GM18870 (cell line): Measurements from ENCODE around the gene HMGN4.
"Not testable (repeated sequence)": the region's sequence is repeated elsewhere in the genome, so short reads cannot be mapped to it uniquely, and the experiment has no call there.

Source experiments
- ATAC-seq: cut with Tn5 transposase; IDR thresholded peaks from one replicate; pipeline ENCODE4 v1.9.1; 2021; ENCODE audit warnings: moderate library complexity; ENCODE audit not compliant: unreplicated experiment

Gene HMGN4

DNA sequence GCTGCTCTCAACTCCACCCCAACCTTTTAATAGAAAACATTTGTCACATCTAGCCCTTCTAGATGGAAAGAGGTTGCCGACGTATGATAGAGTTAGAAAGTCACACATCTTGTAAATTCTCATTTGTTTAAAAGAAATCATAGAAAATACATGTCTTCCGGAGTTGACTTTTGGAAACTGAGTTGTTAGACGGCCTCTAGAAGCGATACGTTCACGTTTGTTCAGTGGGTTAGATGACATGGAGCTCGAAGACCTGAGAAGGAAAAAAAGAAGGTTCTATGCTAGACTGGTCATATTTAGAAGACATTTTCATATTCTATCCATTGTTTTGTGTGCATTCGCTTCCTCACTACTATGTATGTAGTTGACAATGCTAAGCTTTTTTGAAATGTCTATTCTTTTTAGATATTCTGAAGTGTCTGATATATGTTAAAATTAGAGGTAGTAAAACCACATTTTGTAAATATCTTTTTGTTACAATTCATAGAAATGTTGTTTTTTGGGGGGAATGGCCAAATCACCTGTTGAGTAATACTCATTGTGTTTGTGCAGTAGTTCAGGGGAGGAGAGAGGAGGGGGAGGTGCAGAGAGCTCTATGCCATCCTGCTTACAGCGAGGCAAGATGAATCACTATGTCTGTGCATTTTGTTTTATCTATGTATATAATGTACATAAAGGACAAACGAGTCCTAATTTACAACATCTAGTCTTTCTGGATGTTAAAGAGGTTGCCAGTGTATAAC is 15.5 kb upstream of the HMGN4 start:
- not testable (repeated sequence) for ATAC-seq

DNA sequence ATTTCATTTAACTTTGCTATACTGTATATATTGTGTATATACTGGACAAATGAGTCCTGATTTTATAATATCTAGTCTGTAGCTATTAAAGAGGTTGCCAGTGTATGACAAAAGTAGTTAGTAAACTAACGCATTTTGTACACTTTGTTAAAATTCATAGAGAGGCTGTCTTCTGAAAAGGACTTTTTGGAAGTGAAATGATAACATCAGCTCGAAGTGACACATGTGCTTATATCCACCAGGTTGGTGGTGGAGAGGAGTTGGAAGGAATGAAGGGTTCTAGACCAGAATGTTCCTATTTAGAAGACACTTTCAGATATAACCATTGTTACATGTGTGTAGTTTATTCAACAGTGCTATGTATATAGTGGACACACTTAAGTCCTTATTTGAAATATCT is 13.9 kb upstream of the HMGN4 start:
- not testable (repeated sequence) for ATAC-seq

DNA sequence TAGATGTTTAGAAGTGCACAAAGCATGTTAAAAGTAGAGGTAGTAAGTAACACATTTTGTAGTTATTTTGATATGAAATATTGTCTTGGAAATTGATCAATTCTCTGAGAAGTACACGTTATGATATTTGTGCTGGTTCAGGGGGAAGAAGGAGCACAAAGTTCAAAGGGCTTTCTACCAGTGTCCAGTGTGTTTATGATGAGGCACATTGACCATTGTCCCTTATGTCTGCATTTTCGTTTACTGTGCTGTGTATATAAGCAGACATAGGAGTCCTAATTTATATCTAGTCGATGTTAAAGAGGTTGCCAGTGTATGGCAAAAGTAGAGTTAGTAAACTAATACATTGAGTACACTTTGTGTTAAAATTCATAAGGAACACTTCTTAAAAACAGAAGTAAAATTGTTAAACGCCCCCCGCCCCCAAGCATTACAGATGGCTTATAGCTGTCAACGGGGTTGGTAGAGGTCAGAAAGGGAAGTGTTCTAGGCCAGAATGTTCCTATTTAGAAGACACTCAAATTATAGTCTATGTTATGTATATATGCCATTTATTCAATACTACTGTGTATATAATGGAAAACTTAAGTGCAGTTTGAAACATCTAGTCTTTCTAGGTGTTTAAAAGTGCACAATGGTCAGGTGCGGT is 13.3 kb upstream of the HMGN4 start:
- no peak for ATAC-seq

DNA sequence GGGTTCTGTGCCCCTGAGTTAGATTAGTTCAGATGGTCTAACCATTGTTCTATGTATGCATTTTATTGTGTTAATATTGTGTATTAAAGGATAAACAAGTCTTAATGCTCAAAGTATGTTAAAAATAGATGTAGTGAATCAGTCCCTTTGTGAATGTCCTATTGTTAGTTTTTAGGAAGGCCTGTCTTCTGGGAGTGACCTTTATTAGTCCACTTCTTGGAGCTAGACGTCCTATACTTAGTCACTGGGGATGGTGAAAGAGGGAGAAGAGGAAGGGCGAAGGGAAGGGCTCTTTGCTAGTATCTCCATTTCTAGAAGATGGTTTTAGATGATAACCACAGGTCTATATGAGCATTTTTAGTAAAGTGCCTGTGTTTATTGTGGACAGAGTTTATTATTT is 12.3 kb upstream of the HMGN4 start:
- ATAC-seq, result no peak

DNA sequence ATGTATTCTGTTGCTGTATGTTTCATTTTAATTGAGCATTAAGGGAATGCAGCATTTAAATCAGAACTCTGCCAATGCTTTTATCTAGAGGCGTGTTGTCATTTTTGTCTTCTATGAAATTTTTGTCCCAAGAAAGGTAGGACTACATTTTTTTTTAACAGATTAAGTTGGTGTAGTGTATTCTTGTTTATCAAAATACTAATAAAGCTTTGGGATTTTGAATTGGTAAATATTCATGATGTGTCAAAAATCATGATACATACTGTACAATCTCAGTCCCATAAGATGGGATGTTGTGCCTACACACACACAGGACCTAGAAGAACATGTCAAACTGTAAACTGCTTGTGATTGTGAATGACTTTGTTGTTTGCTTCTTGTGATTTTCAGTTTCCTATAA is 11.2 kb upstream of the HMGN4 start:
- no peak for ATAC-seq

DNA sequence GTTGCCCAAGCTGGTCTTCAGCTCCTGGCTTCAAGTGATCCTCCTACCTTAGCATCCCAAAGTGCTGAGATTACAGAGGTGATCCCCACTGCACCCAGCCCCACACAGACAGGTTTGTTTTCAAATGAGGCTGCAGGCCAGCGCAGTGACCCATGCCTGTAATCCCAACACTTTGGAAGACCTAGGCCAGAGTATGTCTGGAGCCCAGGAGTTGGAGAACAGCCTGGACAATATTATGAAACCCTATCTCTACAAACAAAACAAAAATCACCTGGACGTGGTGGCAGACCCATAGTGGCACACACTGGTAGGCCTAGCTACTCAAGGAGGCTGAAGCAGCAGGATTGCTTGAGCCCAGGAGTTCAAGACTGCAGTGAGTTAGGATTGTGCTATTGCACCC is 8.0 kb upstream of the HMGN4 start:
- no peak for ATAC-seq

DNA sequence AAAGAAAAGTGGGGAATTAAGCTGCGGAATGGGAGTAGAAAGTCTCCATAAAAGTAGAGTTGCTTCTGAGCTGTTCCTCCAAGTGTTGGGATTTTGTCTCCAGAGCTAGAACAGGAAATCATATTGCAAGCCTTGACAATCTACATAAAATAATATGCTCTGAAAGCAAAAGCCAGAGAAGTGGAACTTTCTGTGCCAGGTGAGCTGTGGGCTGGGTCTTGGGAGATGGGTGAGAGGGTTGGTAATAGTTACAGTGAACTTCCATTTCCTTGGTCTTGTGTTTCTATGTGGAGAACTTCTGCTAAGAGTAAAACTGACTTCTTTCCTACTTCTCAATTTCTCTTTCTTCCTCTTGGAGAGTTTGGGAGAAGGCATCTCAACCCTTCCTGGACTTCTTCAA is 6.3 kb upstream of the HMGN4 start:
- ATAC-seq, result no peak

DNA sequence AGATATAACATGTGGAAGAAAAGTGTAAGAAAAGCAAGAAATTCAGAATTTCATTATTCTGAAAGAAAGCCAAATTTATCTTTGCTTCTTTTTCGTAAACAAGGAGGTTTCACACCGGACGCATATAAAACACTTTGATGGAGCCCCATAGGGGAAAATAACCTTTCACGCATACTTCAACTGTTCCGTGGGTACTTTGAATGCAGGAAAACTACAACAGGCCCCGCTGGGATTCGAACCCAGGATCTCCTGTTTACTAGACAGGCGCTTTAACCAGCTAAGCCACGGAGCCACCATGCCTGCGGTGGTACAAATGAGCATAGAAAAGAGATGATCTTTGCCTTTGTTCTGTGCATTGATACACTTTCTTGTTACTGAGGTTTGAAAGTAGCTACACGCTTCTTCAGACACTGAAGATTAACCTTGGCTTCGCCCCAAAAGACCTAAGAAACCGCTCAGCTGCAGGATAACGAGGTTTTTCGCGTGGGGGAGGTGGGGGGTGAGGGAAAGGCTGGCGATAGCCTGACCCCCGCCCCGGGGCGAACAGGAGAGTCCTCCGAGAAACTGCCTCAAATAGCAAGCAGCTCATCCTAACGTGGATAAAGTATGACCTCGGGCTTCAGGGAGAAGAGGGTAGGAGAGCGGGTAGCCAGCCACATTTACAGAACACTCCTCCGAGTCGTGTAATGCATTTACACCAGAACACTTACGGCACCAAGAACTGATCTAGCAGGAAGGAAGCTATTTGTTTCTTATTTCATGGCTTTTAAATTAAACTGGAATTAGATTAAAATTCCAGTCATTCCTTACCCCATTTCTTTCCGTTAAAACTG is 5.3 kb upstream of the HMGN4 start:
- ATAC-seq, result peak; percentile 35

DNA sequence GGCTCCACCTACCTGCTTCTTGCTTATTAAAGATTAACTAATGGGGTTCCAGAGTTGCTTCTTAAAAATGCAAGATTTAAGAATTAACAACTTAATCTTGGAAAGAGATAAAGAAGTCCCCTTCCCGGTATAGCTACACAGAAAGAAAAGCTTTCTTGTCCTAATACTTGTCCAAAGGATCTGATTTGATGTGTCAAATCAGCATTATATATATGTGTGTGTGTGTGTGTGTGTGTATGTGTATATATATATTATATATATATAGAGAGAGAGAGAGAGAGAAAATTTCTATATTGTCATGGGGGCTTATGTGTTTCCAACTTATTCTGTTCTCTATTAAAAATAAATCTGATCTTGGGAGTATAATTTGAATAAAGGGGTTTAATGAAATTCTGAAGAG is 4.6 kb upstream of the HMGN4 start:
- ATAC-seq, result no peak

DNA sequence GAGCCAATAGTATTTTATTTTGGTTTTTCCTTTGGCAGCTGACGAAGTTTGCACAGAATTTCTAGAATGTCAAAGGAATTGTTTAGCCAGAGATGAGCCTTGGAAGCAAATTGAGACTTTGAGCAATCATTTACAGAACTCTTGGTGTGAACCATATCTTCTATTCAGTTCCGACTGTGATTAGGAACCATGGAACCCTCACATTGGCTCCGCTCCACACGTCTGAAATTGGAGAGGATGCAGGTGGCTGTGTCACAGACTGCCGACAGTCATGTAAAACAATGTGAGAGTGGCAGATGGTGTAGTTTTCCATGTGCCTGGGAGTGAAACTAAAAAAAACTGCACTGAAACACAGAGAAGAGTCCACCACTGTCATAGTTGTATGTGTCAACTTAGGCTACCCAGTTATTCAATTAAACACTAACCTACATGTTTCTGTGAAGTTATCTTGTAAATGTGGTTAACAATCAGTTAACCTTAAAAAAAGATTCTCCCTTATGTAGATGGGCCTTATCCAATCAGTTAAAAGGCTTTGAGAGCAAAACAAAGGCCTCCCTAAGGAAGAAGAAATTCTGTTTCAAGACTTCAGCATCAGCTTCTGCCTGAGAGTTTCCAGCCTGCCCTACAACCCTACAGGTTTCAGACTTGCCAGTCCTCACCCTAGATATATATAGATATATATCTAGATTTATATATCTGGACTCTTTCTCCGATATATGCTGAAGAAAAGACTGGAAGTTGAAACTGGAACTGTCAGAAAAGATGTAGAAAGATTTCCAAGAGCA is 3.3 kb upstream of the HMGN4 start:
- ATAC-seq, result no peak

DNA sequence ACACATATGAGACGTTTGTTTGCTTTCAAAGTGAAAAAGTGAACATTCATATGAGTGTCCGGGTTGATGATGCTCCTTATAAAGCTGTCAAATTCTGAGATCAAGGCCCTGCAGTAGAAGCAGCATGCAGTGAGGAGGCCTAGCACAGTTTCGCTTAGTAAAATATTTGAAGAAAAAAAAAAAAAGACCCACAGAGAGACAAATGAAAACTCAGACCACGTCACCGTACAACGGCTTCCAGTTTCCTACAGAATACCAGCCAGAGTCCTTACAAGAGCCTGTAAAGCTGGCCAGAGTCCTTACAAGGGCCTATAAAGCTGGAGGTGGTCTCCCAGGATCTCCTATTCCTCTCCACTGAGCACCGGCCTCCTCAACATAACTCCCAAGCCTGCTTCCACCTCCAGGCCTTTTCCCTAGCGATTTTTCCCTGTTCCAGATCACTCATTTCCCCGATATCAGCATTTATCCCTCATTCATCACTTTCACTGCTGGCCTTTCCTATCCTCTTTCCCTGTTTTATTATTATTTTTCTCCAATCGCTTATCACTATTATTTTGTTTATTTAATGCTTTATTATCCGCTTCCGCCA is 1.5 kb upstream of the HMGN4 start:
- ATAC-seq, result no peak

DNA sequence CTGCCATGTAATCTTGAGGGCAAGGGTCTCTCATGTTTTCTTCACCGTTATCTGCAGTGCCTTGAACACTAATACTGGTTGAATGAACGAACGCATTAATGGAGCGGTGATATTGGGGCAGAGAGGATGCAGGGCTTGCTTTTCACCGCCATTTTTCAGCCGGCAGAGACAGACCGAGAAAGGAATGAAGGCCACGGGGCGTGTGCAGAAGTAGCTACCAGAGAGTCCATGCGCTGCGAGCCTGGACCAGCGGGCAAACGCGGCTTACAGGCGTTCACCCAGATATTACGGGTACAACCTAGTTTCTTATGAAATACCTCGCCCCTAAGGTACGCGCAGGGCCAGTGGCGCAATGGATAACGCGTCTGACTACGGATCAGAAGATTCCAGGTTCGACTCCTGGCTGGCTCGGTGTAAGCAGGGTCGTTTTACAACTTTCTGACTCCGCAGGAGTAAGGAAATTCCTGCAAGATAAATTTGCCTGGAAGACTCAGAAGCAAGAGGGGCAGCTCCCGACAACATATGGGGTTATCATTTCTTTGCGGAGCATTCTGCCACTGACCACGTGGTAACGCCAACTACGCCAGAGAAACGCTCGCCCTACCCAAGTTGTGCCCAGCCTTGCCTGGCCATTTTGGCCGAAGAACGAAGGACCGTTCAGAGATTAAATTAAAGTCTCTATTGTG is 863 bp upstream of the HMGN4 start:
- peak; percentile 46 for ATAC-seq

DNA sequence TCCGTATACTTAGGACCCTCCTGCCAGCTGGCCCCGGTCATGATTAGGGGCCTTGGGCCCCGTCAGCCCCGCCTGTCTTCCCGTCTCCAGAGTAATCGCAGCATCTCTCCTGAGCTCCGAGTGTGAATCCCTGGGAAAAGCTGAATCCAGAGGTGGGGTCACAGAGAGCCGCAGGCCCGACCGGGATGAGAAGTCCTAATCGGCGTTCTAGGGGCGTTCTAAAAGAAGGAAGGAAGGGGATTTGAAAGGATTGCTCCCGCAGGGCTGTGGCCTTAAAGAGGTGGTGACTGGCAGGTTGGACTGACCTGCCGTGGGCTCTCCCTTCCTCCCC is 371 bp downstream of the HMGN4 start:
- peak; percentile 10 for ATAC-seq

DNA sequence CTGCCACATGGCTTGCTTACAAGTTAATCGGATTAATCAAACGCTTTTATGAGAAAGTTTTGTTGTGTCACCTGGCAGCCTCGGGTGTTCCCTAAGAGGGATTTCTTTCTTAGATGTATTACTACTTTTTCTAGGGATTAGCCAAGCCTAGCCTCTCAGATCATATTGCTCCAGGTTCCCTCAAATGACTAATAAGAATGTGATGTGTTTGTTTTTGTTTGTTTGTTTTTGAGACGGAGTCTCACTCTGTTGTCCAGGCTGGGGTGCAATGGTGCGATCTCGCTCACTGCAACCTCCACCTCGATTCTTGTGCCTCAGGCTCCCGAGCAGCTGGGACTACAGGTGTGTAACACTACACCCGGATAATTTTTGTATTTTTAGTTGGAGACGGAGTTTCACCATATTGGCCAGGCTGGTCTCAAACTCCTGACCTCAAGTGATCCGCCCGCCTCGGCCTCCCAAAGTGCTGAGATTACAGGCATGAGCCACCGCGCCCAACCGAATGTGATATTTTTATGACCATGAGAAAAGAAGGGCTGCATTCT is 977 bp downstream of the HMGN4 start:
- no peak for ATAC-seq

DNA sequence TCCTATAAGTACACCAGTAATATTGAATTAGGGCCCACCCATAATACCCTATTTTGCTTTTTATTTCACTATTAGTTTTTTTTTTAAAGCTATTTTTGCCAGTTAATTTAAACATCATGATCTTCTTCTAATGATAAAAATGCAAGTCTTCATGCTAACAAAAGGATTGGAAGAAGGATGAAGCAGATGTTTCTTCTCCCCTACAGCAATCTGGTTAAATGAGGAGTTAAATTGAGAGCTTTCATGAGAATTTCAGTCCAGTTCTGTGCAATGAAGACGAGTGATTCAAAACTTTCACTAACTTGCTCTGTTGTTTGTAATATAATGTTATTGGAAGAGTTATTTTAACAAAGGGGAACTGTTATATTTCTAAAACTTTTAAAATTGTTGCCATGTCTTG is 3.4 kb downstream of the HMGN4 start:
- ATAC-seq, result no peak

DNA sequence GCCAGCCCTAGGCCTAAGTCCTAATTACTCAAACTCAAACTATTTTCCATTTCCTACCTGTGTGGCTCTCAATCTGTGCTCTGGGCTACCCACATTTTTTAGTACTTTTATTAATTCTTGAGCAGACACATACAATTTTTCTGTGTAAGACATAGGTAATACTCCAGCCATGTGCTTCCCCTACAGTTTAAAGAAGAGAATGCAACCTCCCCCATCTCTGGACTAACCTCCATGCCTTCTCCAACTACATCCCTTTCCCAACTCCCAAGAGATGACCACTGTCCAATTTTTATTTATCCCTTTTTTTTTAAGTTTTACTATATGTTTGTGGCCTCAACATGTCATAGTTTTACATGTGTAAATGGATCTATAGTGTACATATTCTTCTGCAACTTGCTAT is 5.8 kb downstream of the HMGN4 start:
- ATAC-seq, result no peak

DNA sequence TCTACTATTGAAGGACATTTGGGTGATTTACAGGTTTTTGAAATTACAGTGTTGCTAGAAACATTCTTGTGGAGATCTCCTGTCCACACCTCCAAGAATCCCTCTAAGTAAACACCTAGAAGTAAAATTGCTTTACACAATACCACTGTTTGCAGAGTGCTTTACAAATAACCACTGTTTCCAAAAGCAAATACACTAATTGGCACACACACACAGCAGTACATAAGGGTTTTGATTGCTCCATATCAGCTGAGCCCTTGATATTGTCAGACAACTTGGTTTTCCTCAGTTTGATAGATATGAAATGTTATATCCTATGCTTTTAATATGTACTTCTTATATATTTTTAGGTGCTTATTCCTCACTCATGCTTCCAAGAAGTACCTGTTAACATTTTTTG is 6.3 kb downstream of the HMGN4 start:
- ATAC-seq, result no peak

DNA sequence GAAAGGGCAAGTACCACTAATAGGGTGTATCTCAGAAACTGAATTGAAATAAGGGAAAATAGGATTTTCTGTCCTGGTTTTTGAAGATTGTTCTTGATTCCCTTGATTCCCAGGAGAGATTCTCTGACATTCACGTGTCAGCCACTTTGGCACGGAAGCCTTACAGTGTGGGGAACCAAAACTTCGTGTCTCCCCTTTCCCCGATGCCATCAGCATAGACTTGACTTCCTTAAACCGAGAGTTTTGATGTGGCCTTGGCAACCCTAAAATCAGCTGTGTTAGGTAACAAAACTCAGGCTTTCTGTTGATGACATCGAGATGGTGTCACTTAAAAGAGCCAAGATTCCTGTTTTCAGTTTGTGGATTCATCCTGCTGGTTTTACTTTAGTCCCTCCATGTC is 7.5 kb downstream of the HMGN4 start:
- ATAC-seq, result no peak

DNA sequence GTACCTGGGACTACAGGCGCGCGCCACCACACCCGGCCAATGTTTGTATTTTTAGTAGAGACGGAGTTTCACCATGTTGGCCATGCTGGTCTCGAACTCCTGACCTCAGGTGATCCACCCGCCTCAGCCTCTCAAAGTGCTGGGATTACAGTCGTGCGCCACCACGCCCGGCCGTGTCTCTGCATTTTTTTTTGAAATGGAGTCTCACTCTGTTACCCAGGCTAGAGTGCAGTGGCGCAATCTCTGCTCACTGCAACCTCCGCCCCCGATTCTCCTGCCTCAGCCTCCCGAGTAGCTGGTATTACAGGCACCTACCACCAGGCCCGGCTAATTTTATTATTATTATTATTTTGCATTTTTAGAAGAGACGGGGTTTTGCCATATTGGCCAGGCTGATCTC is 9.2 kb downstream of the HMGN4 start:
- not testable (repeated sequence) for ATAC-seq
